CD4-positive, alpha-beta T cell treated with Interleukin-15 for 1 hour (primary cell): Measurements from ENCODE around the gene CPSF4.

Experiments
- DNase-seq: peaks from one replicate; pipeline ENCODE4 v3.0.0-alpha.2; 2020

CPSF4 gene

DNA sequence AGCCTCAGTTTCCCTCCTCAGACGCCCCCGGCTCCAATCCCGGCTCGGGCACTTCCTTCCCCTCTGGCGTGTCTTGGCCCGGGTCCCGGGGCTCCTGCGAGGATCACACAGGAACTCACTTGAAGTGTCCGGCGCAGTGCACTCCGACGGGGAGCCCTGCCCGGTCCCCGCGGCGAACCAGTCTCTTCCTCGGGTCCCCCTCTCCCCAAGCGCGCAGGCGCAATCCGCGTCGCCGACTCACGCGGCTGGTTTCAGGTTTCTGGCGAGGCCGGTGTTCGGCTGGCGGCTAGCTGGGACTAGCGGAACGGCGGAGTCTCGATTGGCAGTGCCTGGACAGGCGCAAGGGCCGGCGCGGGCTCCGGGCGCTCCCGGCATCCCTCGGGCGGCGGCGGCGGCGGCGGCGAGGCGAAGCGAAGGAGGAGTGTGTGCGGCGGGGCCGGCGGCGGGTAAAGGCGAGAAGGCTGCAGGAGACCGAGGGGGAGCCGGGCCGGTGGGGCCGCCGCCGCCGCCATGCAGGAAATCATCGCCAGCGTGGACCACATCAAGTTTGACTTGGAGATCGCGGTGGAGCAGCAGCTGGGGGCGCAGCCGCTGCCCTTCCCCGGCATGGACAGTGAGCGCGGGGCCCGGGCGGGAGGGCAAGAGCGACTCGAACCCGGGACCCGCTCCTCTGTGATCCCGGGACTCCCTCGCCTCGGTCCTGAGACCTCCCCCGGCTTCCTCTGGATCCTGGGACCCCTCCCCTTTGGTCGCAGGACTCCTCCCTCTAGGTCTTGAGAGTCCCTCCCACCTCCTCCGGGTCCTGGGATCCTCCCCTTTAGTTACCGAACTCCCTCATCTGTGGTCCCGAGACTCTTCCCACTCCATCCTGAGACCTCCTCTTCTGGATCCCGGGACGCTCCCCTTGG lies at the start of gene CPSF4, which contains the start of gene PTCD1:
TSS of gene CPSF4 (plus strand) at position 371 of the 908 bp plus-strand sequence. CDS start at position 511, 140 bp downstream.
TSS of gene PTCD1 (minus strand) at position 226 of the 908 bp plus-strand sequence. CDS start 3,556 bp downstream, outside the sequence.
- DNase-seq = peak; percentile 93

- DNase-seq = no peak
These were observed 49.0 kb upstream of the CPSF4 start for GRCh38 chr7:99389772-99390171.

GRCh38 chr7:99390941-99391602 lies 47.7 kb upstream of the CPSF4 start:
- no peak for DNase-seq

- DNase-seq = no peak
These were observed 46.7 kb upstream of the CPSF4 start for GRCh38 chr7:99392046-99392445.

GRCh38 chr7:99392659-99393354 lies 45.9 kb upstream of the CPSF4 start:
- DNase-seq = peak; percentile 89

DNA sequence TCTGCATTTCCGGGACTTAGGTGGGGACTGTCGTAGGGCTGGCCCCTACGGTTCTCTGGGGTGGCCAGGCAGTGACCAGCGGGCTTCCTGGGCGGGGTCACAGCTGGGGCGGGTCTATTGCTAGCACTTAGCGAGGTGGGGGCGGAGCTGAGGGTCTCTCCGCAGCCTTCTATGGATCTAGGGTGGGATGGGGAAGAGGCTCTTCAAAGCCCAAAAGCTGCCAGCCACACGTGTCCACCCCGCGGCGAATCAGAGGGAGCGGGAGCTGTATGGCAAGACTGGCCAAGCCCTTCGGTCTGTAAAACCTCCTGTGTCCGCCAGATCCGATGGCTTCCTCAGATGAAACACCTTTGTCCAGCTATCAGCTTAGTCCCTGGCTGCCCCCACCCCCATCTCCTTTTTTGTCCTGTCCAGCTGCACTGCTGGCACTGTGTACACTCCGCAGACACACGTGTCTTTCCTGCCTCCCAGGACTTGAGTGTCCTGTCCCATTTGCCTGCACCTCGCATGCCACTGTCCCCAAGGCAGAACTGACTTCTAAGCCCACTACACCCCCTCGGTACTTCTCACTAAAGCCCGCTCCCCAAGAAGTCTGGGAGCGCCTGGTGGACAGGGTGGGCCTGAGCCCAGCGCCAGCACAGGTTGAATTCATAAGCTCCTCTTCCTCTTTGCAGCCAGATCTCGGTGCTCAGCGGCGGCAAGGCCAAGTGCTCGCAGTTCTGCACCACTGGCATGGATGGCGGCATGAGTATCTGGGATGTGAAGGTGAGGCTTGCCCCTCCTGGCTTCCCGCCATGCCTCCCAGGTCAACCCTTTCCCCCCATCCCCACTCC lies 45.2 kb upstream of the CPSF4 start:
- no peak for DNase-seq

GRCh38 chr7:99394188-99394502 lies 44.6 kb upstream of the CPSF4 start:
- DNase-seq = no peak

DNA sequence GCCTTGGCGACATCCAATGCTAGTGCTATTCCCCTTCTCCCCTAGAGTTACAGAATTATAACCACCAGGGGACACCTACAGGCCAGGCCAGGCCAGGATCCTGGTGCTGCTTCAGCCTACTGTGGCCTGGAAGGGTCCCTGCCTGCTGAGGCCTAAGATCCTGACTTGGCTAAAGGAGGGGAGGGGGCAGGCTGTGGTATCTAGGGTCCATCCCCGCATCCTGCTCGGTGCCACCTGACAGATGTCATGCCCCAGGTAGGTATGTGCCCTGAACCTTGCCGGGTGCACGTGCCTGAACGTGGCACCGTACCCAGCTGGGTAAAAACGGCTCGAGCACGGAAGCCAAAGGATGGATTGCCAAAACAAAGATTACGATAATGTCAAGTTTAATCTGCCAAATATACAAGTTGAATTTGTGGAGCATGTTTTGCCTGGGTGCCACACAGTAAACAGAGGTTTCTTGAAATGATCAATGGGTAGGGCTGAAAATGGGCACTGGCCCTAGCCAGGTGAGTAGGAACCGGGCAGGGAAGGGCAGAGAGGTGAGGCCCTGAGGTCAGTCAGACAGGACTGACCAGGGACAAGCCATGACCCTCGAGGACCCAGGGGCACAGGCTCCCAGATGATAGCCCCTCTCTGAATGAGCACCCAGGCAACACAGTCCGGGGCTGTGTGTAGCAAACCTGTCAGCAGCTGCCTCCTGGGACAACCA lies 43.0 kb upstream of the CPSF4 start:
- no peak for DNase-seq

- DNase-seq = no peak
These were observed 42.1 kb upstream of the CPSF4 start for GRCh38 chr7:99396418-99397296.

DNA sequence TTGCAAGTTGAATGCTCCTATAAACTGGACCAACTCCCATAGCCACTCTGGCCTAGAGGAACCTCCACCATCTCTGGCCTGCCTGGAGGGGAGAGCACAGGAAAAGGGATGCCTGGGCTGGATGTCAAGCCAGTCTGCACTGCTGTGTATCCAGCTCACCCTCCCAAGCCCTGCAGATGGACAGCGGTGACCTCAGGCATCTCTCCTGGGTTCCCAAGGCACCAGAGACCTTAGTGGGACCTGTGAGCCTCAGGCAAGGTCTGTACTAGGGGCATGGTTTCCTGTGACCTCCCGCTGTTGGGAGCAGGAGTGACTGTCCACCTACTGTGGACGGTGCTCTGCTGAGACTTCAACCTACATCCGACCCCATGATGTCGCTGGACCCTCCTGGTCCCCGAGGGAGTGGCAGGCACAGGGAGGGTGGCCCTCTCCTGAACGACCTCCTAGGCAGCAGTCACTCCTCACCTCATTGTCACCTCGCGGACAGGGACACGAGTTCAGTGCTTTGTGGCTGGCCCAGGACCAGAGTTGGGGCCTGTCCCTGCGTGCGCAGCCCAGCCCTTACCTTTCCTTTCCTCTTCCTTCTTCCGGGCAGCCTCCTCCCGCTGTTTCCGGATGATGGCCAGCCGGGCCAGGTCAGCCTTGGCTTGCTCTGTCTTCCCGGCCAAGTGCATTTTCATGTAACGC lies 41.3 kb upstream of the CPSF4 start:
- DNase-seq = no peak

- no peak for DNase-seq
These were observed 39.8 kb upstream of the CPSF4 start for GRCh38 chr7:99398891-99399445.

DNA sequence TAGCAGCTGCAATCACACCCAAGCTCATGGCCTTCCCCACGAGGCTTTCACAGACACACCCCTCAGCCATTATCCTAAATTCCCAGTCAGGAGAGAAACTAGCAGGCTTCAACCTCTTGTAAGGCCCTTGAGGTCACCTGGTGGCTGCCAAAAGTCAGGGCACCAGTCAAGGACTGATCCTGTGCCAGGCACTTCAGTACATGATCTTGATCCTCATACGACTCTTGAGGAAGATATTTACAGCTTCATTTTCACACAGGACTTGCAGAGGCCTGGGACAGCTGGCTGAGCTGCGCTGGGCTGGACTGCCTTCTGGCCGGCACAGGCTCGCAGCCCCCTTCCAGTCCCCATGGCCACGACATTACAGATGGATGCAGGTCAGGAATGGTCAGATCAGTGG lies 39.1 kb upstream of the CPSF4 start:
- DNase-seq = no peak

- DNase-seq = no peak
These were observed 35.9 kb upstream of the CPSF4 start for GRCh38 chr7:99402854-99403253.

GRCh38 chr7:99403764-99404163 lies 35.0 kb upstream of the CPSF4 start:
- DNase-seq = no peak

GRCh38 chr7:99404235-99404976 lies 34.3 kb upstream of the CPSF4 start:
- no peak for DNase-seq

GRCh38 chr7:99404977-99405320 lies 33.8 kb upstream of the CPSF4 start:
- no peak for DNase-seq

DNA sequence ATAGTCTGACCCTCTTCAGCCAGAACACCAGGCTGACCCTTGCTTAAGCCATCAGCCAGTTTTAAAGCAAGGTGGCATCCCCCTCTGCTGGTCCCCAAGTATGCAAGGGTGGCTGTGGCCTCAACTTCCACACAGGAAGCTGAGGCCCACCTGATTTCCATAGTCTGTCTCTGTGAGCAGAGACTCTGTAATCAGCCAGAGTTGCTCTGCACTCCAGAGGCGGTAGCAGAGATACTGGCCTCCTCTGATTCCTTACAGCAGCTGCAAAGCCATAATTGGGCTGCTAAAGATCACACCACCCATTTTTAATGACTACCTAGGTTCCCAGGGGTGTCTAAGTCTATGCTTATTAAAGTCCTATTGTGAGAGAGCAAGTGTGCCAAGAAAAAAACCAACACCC lies 32.2 kb upstream of the CPSF4 start:
- no peak for DNase-seq

- DNase-seq = no peak
These were observed 30.8 kb upstream of the CPSF4 start for GRCh38 chr7:99407872-99408378.
